Esophagus (tissue), 2 donors: ENCODE data around the gene ANK2. TPM values are rescaled to one million over a fixed set of nuclear protein-coding genes. Genes with fewer than 3 reads are reported as not detected.

Experiments
- H3K27ac ChIP-seq, 2 donors: one replicate each; pipeline ENCODE4 v1.5.1; 2013; ENCODE audit warnings: low read depth in 2 of 2, mild to moderate bottlenecking in 2 of 2, inconsistent platforms in 1 of 2, low read length in 1 of 2, moderate library complexity in 1 of 2
- H3K27me3 ChIP-seq, 2 donors: one replicate each; pipeline ENCODE4 v1.6.1; 2013; ENCODE audit warnings: low read length in 2 of 2, control low read depth in 1 of 2, mild to moderate bottlenecking in 1 of 2; ENCODE audit not compliant: insufficient read depth in 2 of 2, control insufficient read depth in 1 of 2
- H3K36me3 ChIP-seq, 2 donors: one replicate each; pipeline ENCODE4 v1.6.1; 2013; ENCODE audit warnings: low read length in 1 of 2; ENCODE audit not compliant: control insufficient read depth in 2 of 2, insufficient read depth in 2 of 2
- H3K4me1 ChIP-seq, 2 donors: one replicate each; pipeline ENCODE4 v1.6.1; 2013; ENCODE audit warnings: low read length in 1 of 2; ENCODE audit not compliant: control insufficient read depth in 2 of 2, insufficient read depth in 2 of 2
- H3K4me3 ChIP-seq, 2 donors: one replicate each; pipeline ENCODE4 v1.5.1; 2013; ENCODE audit warnings: low read length in 2 of 2, mild to moderate bottlenecking in 2 of 2, low read depth in 1 of 2, moderate library complexity in 1 of 2
- H3K9me3 ChIP-seq, 2 donors: one replicate each; pipeline ENCODE4 v1.6.1; 2013; ENCODE audit warnings: mild to moderate bottlenecking in 2 of 2, low read depth in 1 of 2, low read length in 1 of 2, moderate library complexity in 1 of 2; ENCODE audit not compliant: control insufficient read depth in 2 of 2, insufficient read depth in 1 of 2
- WGBS, 2 donors: extraction: QIAGEN DNeasy Blood & Tissue Kit; methylation state at CpG; one replicate each; pipeline ENCODE4 v1.1.7; 2013; 5-methylcytosine and 5-hydroxymethylcytosine counted together
- polyA plus RNA-seq, 2 donors: library from polyadenylated mRNA; stranded (reverse); fragments of 200-250 nt; gene quantifications; one replicate each; pipeline ENCODE4 v1.2.3, GENCODE V29; 2013
- donor health status: healthy with polysubstance abuse.
- donor health status: Bipolar disorder and iron deficiency.

Gene ANK2
- polyA plus RNA-seq, 2 donors: 0.51 to 1.4 TPM

DNA sequence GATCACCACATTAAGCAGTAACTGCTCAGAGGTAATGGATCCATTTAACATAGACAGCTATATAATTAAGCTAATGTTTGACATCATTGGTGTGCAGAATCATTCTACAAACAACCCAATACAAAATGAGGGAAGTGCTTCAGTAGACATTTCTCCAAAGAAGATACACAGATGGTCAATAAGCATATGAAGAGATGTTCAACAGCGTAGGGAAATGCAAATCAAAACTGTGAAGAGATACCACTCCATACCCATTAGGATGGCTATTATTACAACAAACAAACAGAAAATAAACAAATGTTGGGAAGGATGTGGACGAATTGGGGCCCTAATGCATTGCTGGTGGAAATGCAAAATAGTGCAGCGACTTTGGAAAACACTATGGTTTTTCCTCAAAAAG lies 294.6 kb downstream of the ANK2 start:
- H3K4me1 ChIP-seq: no peaks in the 10 kb centered on the region
- H3K4me3 ChIP-seq: no peak overlapping the region
- H3K27ac ChIP-seq: no peak overlapping the region
- no peaks in the 10 kb centered on the region for H3K9me3 ChIP-seq
- no peaks in the 10 kb centered on the region for H3K36me3 ChIP-seq
- 86% methylated on average over 3 of the region's 3 CpGs for WGBS, 2 donors
- no peaks in the 10 kb centered on the region for H3K27me3 ChIP-seq

- Histone ChIP-seq H3K27ac (no peak overlapping the region), H3K36me3 (no peaks in the 10 kb centered on the region), H3K9me3 (no peaks in the 10 kb centered on the region), H3K27me3 (no peaks in the 10 kb centered on the region), H3K4me3 (no peak overlapping the region), H3K4me1 (no peaks in the 10 kb centered on the region)
- 60 to 68% methylated on average over 2 of the region's 2 CpGs for whole genome bisulfite sequencing, 2 donors
These were observed 297.8 kb downstream of the ANK2 start for GRCh38 chr4:113347245-113347644.

DNA sequence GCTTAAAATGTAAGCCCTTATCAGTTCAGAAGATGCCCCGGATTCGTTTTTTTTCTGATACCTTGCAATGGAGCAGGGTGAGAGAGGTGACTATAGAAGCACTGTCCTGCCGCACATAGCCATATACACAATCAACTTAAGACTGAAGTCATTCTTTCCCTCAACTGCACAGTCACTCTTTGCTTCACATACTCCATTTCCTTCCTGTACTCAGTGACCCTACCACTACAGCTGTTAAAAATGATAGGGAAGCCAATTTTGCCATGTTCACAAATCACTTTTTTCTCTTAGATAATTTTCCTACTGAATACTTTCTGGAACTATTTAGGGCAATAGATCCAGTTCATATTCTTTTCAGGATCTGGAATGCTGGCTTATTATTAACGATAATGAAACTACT lies 300.0 kb downstream of the ANK2 start:
- H3K4me1 ChIP-seq: no peaks in the 10 kb centered on the region
- 75 to 82% methylated on average over 4 of the region's 4 CpGs for WGBS, 2 donors
- H3K4me3 ChIP-seq: no peak overlapping the region
- no peaks in the 10 kb centered on the region for H3K9me3 ChIP-seq
- no peaks in the 10 kb centered on the region for H3K36me3 ChIP-seq
- H3K27ac ChIP-seq: no peak overlapping the region
- H3K27me3 ChIP-seq: no peaks in the 10 kb centered on the region

- Histone ChIP-seq H3K27me3 (no peaks in the 10 kb centered on the region), H3K4me3 (no peak overlapping the region), H3K36me3 (no peaks in the 10 kb centered on the region), H3K27ac (no peak overlapping the region), H3K4me1 (no peaks in the 10 kb centered on the region), H3K9me3 (no peaks in the 10 kb centered on the region)
These were observed 301.1 kb downstream of the ANK2 start for GRCh38 chr4:113350576-113350975.

DNA sequence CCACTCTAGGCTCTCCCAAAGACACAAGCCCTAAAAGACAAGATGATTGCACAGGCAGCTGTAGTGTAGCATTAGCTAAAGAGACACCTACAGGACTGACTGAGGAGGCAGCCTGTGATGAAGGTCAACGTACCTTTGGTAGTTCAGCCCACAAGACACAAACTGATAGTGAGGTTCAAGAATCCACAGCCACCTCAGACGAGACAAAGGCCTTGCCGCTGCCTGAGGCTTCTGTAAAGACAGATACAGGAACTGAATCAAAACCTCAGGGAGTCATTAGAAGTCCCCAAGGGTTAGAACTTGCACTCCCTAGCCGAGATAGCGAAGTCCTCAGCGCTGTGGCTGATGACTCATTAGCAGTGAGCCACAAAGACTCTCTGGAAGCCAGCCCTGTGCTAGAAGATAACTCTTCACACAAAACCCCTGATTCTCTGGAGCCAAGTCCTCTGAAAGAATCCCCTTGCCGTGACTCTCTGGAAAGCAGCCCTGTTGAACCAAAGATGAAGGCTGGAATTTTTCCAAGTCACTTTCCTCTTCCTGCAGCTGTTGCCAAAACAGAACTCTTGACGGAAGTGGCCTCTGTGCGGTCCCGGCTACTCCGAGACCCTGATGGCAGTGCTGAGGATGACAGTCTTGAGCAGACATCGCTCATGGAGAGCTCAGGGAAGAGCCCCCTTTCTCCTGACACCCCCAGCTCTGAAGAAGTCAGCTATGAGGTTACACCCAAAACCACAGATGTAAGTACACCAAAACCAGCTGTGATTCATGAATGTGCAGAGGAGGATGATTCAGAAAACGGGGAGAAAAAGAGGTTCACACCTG lies 306.3 kb downstream of the ANK2 start:
- 43 to 44% methylated on average over 13 of the region's 13 CpGs for WGBS, 2 donors
- no peaks in the 10 kb centered on the region for H3K36me3 ChIP-seq
- no peaks in the 10 kb centered on the region for H3K27me3 ChIP-seq
- H3K27ac ChIP-seq: peak overlapping the region in 1 of 2 donors; percentile 19
- peaks cover 0 to 2% of the 10 kb centered on the region in 2 donors for H3K9me3 ChIP-seq
- H3K4me3 ChIP-seq: no peak overlapping the region
- H3K4me1 ChIP-seq: peaks cover 0 to 2% of the 10 kb centered on the region in 2 donors

DNA sequence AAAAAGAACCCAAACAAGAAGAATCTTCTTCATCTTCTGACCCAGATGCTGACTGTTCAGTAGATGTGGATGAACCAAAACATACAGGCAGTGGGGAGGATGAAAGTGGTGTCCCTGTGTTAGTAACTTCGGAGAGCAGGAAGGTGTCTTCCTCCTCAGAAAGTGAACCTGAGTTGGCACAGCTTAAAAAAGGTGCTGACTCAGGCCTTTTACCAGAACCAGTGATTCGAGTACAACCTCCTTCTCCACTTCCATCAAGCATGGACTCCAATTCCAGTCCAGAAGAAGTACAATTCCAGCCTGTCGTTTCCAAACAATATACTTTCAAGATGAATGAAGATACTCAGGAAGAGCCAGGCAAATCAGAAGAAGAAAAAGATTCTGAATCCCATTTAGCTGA lies 307.0 kb downstream of the ANK2 start:
- Histone ChIP-seq H3K9me3 (peaks cover 0 to 2% of the 10 kb centered on the region in 2 donors), H3K4me3 (no peak overlapping the region), H3K4me1 (peaks cover 0 to 2% of the 10 kb centered on the region in 2 donors), H3K36me3 (no peaks in the 10 kb centered on the region), H3K27ac (no peak overlapping the region), H3K27me3 (no peaks in the 10 kb centered on the region)
- WGBS, 2 donors: 88 to 92% methylated on average over 3 of the region's 3 CpGs

GRCh38 chr4:113358784-113359183 lies 309.3 kb downstream of the ANK2 start:
- H3K4me1 ChIP-seq: peaks cover 0 to 2% of the 10 kb centered on the region in 2 donors
- H3K27me3 ChIP-seq: no peaks in the 10 kb centered on the region
- H3K4me3 ChIP-seq: no peak overlapping the region
- 82 to 84% methylated on average over 5 of the region's 5 CpGs for WGBS, 2 donors
- H3K9me3 ChIP-seq: peaks cover 0 to 2% of the 10 kb centered on the region in 2 donors
- H3K27ac ChIP-seq: no peak overlapping the region
- no peaks in the 10 kb centered on the region for H3K36me3 ChIP-seq

GRCh38 chr4:113365377-113365776 lies 315.9 kb downstream of the ANK2 start:
- Histone ChIP-seq H3K9me3 (no peaks in the 10 kb centered on the region), H3K4me3 (no peak overlapping the region), H3K4me1 (no peaks in the 10 kb centered on the region), H3K27ac (no peak overlapping the region), H3K27me3 (no peaks in the 10 kb centered on the region), H3K36me3 (peaks cover 0 to 3% of the 10 kb centered on the region in 2 donors)
- 56 to 69% methylated on average over 2 of the region's 2 CpGs for WGBS, 2 donors

DNA sequence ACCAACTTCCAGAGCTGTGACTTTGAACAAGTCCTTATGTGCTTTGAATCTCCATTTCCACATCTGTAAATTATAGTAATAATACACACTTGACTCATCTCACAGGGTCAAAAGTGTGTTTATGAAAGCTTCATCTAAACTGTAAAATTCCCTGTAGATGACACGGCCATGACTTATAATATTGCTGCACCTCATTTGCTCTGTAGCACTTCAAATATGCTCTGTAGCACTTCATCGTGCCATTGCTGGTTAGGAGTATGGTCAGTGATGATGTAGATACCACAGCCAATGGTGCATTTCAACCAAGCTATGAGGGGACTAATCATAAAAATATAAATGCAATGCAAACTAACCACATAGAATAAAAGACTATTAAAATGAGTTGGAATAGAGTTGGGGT lies 318.6 kb downstream of the ANK2 start:
- no peak overlapping the region for H3K4me3 ChIP-seq
- H3K27me3 ChIP-seq: no peaks in the 10 kb centered on the region
- WGBS, 2 donors: 83 to 91% methylated on average over 2 of the region's 2 CpGs
- no peaks in the 10 kb centered on the region for H3K4me1 ChIP-seq
- H3K36me3 ChIP-seq: peaks cover 0 to 3% of the 10 kb centered on the region in 2 donors
- H3K27ac ChIP-seq: no peak overlapping the region
- no peaks in the 10 kb centered on the region for H3K9me3 ChIP-seq

- Histone ChIP-seq H3K27me3 (no peaks in the 10 kb centered on the region), H3K27ac (no peak overlapping the region), H3K36me3 (no peaks in the 10 kb centered on the region), H3K4me1 (no peaks in the 10 kb centered on the region), H3K9me3 (no peaks in the 10 kb centered on the region), H3K4me3 (no peak overlapping the region)
These were observed 321.7 kb downstream of the ANK2 start for GRCh38 chr4:113371111-113371510.
